HCT116 (cell line): Measurements from ENCODE around the gene PRKG1. TPM values are rescaled to one million over a fixed set of nuclear protein-coding genes. Genes with fewer than 3 reads are reported as not detected.

ENCODE experiments used
- ATAC-seq: fragments of 200-7000 bp; cut with Tn5 transposase; 2 replicates; pipeline ENCODE4 v1.9.1; 2020; ENCODE audit warnings: mild to moderate bottlenecking, moderate library complexity
- BruUV-seq: library from RNA; stranded (reverse); fragments of 400-500 nt; replicated peaks from 2 replicates; lab custom pipeline; 2021; lab: Mats Ljungman, UMichigan
- CTCF ChIA-PET: fragments of 300-600 bp; sonication (Branson Sonifier 250); formaldehyde crosslinking; loops from one replicate; lab custom pipeline; 2021; ENCODE audit warnings: antibody characterized with exemption; lab: Charles Lee
- POLR2A ChIA-PET: fragments of 300-600, 350-600 bp; sonication (Branson Sonifier 250); formaldehyde crosslinking; loops from one replicate; lab custom pipeline; 2021; ENCODE audit warnings: antibody characterized with exemption; lab: Charles Lee
- RAD21 ChIA-PET, 2 experiments: fragments of 300-600 bp; sonication (Branson Sonifier 250); formaldehyde crosslinking; loops; one replicate each; lab custom pipeline; 2023; ENCODE audit warnings: low total read pairs in 2 of 2; ENCODE audit not compliant: uncharacterized antibody in 2 of 2, unreplicated experiment in 2 of 2, low non-redundant PET in 1 of 2; lab: Charles Lee
- DNase-seq: peaks from one replicate; pipeline ENCODE4 v3.0.0-alpha.2; 2010; ENCODE audit warnings: low read depth, low spot score
- H2AFZ ChIP-seq: fragments of 200-600 bp; shearing (Covaris generic), sonication (generic); 2 replicates; pipeline ENCODE4 v1.6.1; 2017; ENCODE audit warnings: low read depth, mixed run types, mixed read lengths, antibody characterized with exemption, low read length; ENCODE audit not compliant: poor library complexity, severe bottlenecking
- H3K27ac ChIP-seq: 2 replicates; pipeline ENCODE4 v1.5.1; 2012; ENCODE audit warnings: low read depth, low read length
- H3K27me3 ChIP-seq: fragments of 200-600 bp; sonication (generic); 2 replicates; pipeline ENCODE4 v1.6.1; 2016; ENCODE audit warnings: mixed run types, low read length, mixed read lengths; ENCODE audit not compliant: insufficient read depth
- H3K36me3 ChIP-seq, 2 experiments: fragments of 200-500 bp in 1 of 2; fragments of 200-600 bp in 1 of 2; sonication (Bioruptor generic) in 1 of 2; sonication (generic) in 1 of 2; 2 replicates each; pipeline versions ENCODE4 v1.5.1 to v1.6.1; 2014 to 2016; ENCODE audit warnings: low read length in 2 of 2, inconsistent platforms in 1 of 2, mixed read lengths in 1 of 2, mixed run types in 1 of 2; ENCODE audit not compliant: insufficient read depth in 2 of 2, control insufficient read depth in 1 of 2
- H3K4me1 ChIP-seq, 2 experiments: fragments of 200-600 bp in 1 of 2; sonication (generic) in 1 of 2; 2 replicates each; pipeline versions ENCODE4 v1.5.1 to v1.6.1; 2012 to 2017; ENCODE audit warnings: low read length in 2 of 2, inconsistent platforms in 1 of 2, mild to moderate bottlenecking in 1 of 2, mixed read lengths in 1 of 2, mixed run types in 1 of 2, moderate library complexity in 1 of 2; ENCODE audit not compliant: insufficient read depth in 2 of 2, control insufficient read depth in 1 of 2
- H3K4me2 ChIP-seq: fragments of 200-600 bp; sonication (generic); 2 replicates; pipeline ENCODE4 v1.6.1; 2017; ENCODE audit warnings: mixed run types, low read length, mixed read lengths
- H3K4me3 ChIP-seq, 2 experiments: fragments of 200-600 bp in 1 of 2; sonication (generic) in 1 of 2; replicated peaks in 1 of 2; 2 replicates each; pipeline ENCODE4 v1.5.1; 2011 to 2016; ENCODE audit warnings: low read length in 2 of 2, control low read depth in 1 of 2, low read depth in 1 of 2, mild to moderate bottlenecking in 1 of 2, mixed read lengths in 1 of 2, mixed run types in 1 of 2
- H3K79me2 ChIP-seq: fragments of 200-600 bp; sonication (generic); 2 replicates; pipeline ENCODE4 v1.6.1; 2017; ENCODE audit warnings: mild to moderate bottlenecking, mixed run types, low read length, moderate library complexity, mixed read lengths; ENCODE audit not compliant: insufficient read depth
- H3K9ac ChIP-seq: fragments of 200-600 bp; sonication (generic); 2 replicates; pipeline ENCODE4 v1.6.1; 2016; ENCODE audit warnings: low read length, mixed read lengths
- H3K9me2 ChIP-seq: fragments of 200-600 bp; sonication (generic), shearing (Covaris generic); 2 replicates; pipeline ENCODE4 v1.6.1; 2017; ENCODE audit warnings: mixed run types, mild to moderate bottlenecking, moderate library complexity; ENCODE audit not compliant: insufficient read depth
- H3K9me3 ChIP-seq, 2 experiments: fragments of 200-500 bp in 1 of 2; fragments of 200-600 bp in 1 of 2; sonication (Bioruptor generic) in 1 of 2; sonication (generic) in 1 of 2; 2 replicates each; pipeline ENCODE4 v1.6.1; 2014 to 2017; ENCODE audit warnings: low read length in 2 of 2, mixed read lengths in 2 of 2, inconsistent platforms in 1 of 2, low read depth in 1 of 2, mild to moderate bottlenecking in 1 of 2, mixed run types in 1 of 2, moderate library complexity in 1 of 2; ENCODE audit not compliant: control insufficient read depth in 1 of 2, insufficient read depth in 1 of 2
- H4K20me1 ChIP-seq: fragments of 200-600 bp; sonication (generic), shearing (Covaris generic); 2 replicates; pipeline ENCODE4 v1.6.1; 2017; ENCODE audit warnings: mixed run types, mild to moderate bottlenecking, moderate library complexity; ENCODE audit not compliant: insufficient read depth
- CBX3 ChIP-seq: IDR thresholded peaks from 2 replicates; pipeline ENCODE4 v1.6.1; 2012; ENCODE audit warnings: low read depth
- CEBPB ChIP-seq: IDR thresholded peaks from 2 replicates; pipeline ENCODE4 v1.6.1; 2012; ENCODE audit warnings: low read depth
- EGR1 ChIP-seq: IDR thresholded peaks from 2 replicates; pipeline ENCODE4 v1.6.1; 2012; ENCODE audit warnings: low read depth
- ELF1 ChIP-seq: IDR thresholded peaks from 2 replicates; pipeline ENCODE4 v1.6.1; 2012; ENCODE audit warnings: low read depth, borderline replicate concordance
- EZH2 ChIP-seq: fragments of 200-600 bp; sonication (generic); IDR thresholded peaks from 2 replicates; pipeline ENCODE4 v1.6.1; 2017; ENCODE audit warnings: antibody characterized with exemption, mixed run types
- EZH2phosphoT487 ChIP-seq: fragments of 200-600 bp; IDR thresholded peaks from 2 replicates; pipeline ENCODE4 v1.6.1; 2018; ENCODE audit warnings: antibody characterized with exemption, borderline replicate concordance
- JUND ChIP-seq: IDR thresholded peaks from 2 replicates; pipeline ENCODE4 v1.6.1; 2012
- POLR2AphosphoS5 ChIP-seq: IDR thresholded peaks from 2 replicates; pipeline ENCODE4 v1.6.1; 2011; ENCODE audit warnings: mild to moderate bottlenecking, low read depth, low read length, moderate library complexity
- RAD21 ChIP-seq: IDR thresholded peaks from 2 replicates; pipeline ENCODE4 v1.6.1; 2012; ENCODE audit warnings: low read depth, mild to moderate bottlenecking
- SP1 ChIP-seq: IDR thresholded peaks from 2 replicates; pipeline ENCODE4 v1.6.1; 2012; ENCODE audit warnings: low read depth
- SRF ChIP-seq: IDR thresholded peaks from 2 replicates; pipeline ENCODE4 v1.6.1; 2012; ENCODE audit warnings: low read depth
- TCF7L2 ChIP-seq: IDR thresholded peaks from 2 replicates; pipeline ENCODE4 v1.7.0; 2011; ENCODE audit warnings: borderline replicate concordance, inconsistent platforms; ENCODE audit not compliant: insufficient read depth, insufficient read length; ENCODE audit errors: extremely low read depth
- YY1 ChIP-seq: IDR thresholded peaks from 2 replicates; pipeline ENCODE4 v1.6.1; 2011; ENCODE audit warnings: low read length, low read depth, moderate library complexity, mild to moderate bottlenecking; ENCODE audit not compliant: insufficient replicate concordance; ENCODE audit errors: extremely low read depth
- ZNF274 ChIP-seq: fragments of 200-500 bp; sonication (Bioruptor generic); IDR thresholded peaks from 2 replicates; pipeline ENCODE4 v1.6.1; 2014; ENCODE audit warnings: mild to moderate bottlenecking, low read depth, low read length, inconsistent platforms
- intact Hi-C: fragments of 100-400 bp; cut with micrococcal nuclease; formaldehyde crosslinking; loops from 2 replicates; pipeline ENCODE4 v1.10.0; 2022
- total RNA-seq: library from RNA; stranded (reverse); gene quantifications from one replicate; pipeline ENCODE4 v1.2.1, GENCODE V29; 2021; ENCODE audit not compliant: unreplicated experiment
- TF ChIP-seq, protein P1 (sequence below): IDR thresholded peaks from 2 replicates; pipeline ENCODE4 v1.6.1; 2012; ENCODE audit warnings: low read depth
- TF ChIP-seq, protein P2 (sequence below): IDR thresholded peaks from 2 replicates; pipeline ENCODE4 v1.6.1; 2011; ENCODE audit warnings: mild to moderate bottlenecking, low read length, moderate library complexity; ENCODE audit not compliant: insufficient replicate concordance; ENCODE audit errors: extremely low read depth
- TF ChIP-seq, protein P3 (sequence below): IDR thresholded peaks from 2 replicates; pipeline ENCODE4 v1.6.1; 2012
- TF ChIP-seq, protein P4 (sequence below), 3 experiments: fragments of 200-600 bp in 1 of 3; sonication (generic) in 1 of 3; IDR thresholded peaks in 2 of 3; conservative IDR thresholded peaks in 1 of 3; 2 replicates each; pipeline ENCODE4 v1.5.1; 2012 to 2017; ENCODE audit warnings: low read depth in 2 of 3, low read length in 2 of 3, antibody characterized with exemption in 1 of 3, borderline replicate concordance in 1 of 3, control low read depth in 1 of 3, mild to moderate bottlenecking in 1 of 3, mixed read lengths in 1 of 3, mixed run types in 1 of 3, moderate library complexity in 1 of 3; ENCODE audit not compliant: insufficient read depth in 1 of 3
- TF ChIP-seq, protein P5 (sequence below): IDR thresholded peaks from 2 replicates; pipeline ENCODE4 v1.6.1; 2012

PRKG1 gene
- total RNA-seq, 1 experiment from 2014 or later: 1.4 TPM

DNA sequence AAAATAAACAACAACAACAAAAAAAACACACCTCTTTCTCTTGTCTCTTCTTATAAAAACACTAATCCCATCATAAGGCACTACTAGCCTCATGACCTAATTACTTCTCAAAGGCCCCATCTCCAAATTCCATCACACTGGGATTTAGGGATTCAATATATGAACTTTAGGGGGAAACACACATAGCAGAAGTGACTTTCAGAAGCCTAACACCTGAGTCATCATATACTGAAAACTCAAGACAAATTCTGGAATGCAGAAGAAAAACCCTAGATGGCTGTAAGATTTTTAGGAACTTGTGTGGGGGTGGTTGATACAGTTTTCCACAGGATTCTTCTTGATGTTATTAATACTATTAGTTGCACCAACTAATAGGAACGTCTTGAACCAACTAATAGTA is 658.8 kb downstream of the PRKG1 start:
- RAD21 ChIA-PET: no interaction called here
- Histone ChIP-seq H3K27ac (no peak overlapping the region), H3K4me2 (no peak overlapping the region), H3K9ac (no peak overlapping the region), H4K20me1 (no peaks in the 10 kb centered on the region), H3K9me2 (no peaks in the 10 kb centered on the region), H3K4me3 (no peak overlapping the region), H3K4me1 (no peaks in the 10 kb centered on the region), H2AFZ (no peak overlapping the region), H3K27me3 (no peaks in the 10 kb centered on the region; the same call in 1 of the 2 replicates), H3K36me3 (no peaks in the 10 kb centered on the region), H3K9me3 (no peaks in the 10 kb centered on the region), H3K79me2 (no peaks in the 10 kb centered on the region)
- intact Hi-C loops: no loop called here
- DNase-seq (no peak), ATAC-seq (no peak)
- POLR2A ChIA-PET: no interaction called here
- BruUV-seq: no TSS peak
- CTCF ChIA-PET: no interaction called here
- no peak for TF ChIP-seq ELF1
- no peak for TF ChIP-seq ZNF274
- no peak for TF ChIP-seq EGR1
- no peak for TF ChIP-seq CEBPB
- TF ChIP-seq, protein P1, sequence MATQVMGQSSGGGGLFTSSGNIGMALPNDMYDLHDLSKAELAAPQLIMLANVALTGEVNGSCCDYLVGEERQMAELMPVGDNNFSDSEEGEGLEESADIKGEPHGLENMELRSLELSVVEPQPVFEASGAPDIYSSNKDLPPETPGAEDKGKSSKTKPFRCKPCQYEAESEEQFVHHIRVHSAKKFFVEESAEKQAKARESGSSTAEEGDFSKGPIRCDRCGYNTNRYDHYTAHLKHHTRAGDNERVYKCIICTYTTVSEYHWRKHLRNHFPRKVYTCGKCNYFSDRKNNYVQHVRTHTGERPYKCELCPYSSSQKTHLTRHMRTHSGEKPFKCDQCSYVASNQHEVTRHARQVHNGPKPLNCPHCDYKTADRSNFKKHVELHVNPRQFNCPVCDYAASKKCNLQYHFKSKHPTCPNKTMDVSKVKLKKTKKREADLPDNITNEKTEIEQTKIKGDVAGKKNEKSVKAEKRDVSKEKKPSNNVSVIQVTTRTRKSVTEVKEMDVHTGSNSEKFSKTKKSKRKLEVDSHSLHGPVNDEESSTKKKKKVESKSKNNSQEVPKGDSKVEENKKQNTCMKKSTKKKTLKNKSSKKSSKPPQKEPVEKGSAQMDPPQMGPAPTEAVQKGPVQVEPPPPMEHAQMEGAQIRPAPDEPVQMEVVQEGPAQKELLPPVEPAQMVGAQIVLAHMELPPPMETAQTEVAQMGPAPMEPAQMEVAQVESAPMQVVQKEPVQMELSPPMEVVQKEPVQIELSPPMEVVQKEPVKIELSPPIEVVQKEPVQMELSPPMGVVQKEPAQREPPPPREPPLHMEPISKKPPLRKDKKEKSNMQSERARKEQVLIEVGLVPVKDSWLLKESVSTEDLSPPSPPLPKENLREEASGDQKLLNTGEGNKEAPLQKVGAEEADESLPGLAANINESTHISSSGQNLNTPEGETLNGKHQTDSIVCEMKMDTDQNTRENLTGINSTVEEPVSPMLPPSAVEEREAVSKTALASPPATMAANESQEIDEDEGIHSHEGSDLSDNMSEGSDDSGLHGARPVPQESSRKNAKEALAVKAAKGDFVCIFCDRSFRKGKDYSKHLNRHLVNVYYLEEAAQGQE: no peak
- TF ChIP-seq SP1: no peak
- no peak for TF ChIP-seq TCF7L2
- no peak for TF ChIP-seq SRF
- TF ChIP-seq EZH2: no peak
- no peak for TF ChIP-seq YY1
- TF ChIP-seq CBX3: no peak
- no peak for TF ChIP-seq JUND
- TF ChIP-seq, protein P2, sequence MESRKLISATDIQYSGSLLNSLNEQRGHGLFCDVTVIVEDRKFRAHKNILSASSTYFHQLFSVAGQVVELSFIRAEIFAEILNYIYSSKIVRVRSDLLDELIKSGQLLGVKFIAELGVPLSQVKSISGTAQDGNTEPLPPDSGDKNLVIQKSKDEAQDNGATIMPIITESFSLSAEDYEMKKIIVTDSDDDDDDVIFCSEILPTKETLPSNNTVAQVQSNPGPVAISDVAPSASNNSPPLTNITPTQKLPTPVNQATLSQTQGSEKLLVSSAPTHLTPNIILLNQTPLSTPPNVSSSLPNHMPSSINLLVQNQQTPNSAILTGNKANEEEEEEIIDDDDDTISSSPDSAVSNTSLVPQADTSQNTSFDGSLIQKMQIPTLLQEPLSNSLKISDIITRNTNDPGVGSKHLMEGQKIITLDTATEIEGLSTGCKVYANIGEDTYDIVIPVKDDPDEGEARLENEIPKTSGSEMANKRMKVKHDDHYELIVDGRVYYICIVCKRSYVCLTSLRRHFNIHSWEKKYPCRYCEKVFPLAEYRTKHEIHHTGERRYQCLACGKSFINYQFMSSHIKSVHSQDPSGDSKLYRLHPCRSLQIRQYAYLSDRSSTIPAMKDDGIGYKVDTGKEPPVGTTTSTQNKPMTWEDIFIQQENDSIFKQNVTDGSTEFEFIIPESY: no peak
- TF ChIP-seq EZH2phosphoT487: no peak
- no peak for TF ChIP-seq POLR2AphosphoS5
- TF ChIP-seq RAD21: no peak
- TF ChIP-seq, protein P3, sequence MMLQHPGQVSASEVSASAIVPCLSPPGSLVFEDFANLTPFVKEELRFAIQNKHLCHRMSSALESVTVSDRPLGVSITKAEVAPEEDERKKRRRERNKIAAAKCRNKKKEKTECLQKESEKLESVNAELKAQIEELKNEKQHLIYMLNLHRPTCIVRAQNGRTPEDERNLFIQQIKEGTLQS: no peak
- TF ChIP-seq, protein P4, sequence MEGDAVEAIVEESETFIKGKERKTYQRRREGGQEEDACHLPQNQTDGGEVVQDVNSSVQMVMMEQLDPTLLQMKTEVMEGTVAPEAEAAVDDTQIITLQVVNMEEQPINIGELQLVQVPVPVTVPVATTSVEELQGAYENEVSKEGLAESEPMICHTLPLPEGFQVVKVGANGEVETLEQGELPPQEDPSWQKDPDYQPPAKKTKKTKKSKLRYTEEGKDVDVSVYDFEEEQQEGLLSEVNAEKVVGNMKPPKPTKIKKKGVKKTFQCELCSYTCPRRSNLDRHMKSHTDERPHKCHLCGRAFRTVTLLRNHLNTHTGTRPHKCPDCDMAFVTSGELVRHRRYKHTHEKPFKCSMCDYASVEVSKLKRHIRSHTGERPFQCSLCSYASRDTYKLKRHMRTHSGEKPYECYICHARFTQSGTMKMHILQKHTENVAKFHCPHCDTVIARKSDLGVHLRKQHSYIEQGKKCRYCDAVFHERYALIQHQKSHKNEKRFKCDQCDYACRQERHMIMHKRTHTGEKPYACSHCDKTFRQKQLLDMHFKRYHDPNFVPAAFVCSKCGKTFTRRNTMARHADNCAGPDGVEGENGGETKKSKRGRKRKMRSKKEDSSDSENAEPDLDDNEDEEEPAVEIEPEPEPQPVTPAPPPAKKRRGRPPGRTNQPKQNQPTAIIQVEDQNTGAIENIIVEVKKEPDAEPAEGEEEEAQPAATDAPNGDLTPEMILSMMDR (IDR thresholded peaks at IDR 0.05 in 2 of 3, conservative IDR thresholded peaks at IDR 0.05 in 1 of 3; ENCODE audit: borderline replicate concordance in 1 of 3, insufficient read depth in 1 of 3, low read depth in 2 of 3, low read length in 2 of 3): no peak
- TF ChIP-seq, protein P5, sequence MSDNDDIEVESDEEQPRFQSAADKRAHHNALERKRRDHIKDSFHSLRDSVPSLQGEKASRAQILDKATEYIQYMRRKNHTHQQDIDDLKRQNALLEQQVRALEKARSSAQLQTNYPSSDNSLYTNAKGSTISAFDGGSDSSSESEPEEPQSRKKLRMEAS: no peak
